COLO668 (cell line): ENCODE measurements around the gene SEMA5A.

ENCODE experiments used
- DNase-seq: peaks from one replicate; lab custom pipeline; 2025; ENCODE audit not compliant: unreplicated experiment; lab: John Stamatoyannopoulos, UW

Gene SEMA5A

DNA sequence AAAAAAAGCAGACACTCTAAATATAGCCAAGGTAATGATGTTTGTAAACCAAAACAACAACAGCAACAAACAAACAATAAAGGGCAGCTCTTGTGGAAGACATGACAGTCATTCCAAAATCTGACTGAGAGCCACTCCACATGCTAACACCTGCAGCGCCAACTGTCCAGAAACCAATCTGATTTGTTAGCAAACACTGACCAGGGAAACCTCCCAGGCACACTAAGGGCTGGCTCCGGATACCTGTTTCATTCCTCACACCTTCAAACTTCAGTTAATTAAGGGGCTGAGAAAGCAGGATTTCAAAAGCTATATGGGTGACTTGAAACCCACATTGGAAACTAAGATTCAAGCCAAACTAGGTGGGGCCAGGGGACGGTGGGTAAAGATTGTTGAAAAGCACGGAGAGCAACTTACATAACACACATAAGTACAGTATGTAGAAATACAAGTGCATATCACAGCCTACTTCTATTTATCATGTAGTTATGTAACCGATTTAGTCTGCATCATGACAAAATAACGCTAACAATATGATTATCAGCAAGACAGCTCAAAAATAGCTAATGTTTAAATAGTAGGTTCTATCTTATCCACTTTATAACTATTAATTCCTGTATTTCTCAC, 203.6 kb downstream of the SEMA5A start:
- DNase-seq, result no peak

DNA sequence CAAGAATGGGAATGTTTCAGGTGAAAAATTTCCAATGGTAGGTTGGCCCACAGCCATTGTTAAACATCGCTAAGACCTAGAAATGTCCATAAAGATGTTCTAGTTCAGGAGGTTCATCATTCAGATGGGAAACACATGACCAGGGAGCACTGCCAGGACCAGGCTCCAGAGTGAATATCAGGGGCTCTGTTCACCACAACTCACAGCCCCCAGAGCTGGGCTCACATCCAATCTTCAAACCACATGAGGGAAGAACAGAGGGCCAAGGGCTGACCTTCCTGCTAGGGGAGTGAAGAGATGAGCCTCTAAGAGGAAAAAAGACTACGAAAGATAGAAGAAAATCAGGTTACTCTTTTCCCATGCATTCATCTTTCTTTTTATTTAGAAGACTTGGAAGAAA, 205.8 kb downstream of the SEMA5A start:
- no peak for DNase-seq

DNA sequence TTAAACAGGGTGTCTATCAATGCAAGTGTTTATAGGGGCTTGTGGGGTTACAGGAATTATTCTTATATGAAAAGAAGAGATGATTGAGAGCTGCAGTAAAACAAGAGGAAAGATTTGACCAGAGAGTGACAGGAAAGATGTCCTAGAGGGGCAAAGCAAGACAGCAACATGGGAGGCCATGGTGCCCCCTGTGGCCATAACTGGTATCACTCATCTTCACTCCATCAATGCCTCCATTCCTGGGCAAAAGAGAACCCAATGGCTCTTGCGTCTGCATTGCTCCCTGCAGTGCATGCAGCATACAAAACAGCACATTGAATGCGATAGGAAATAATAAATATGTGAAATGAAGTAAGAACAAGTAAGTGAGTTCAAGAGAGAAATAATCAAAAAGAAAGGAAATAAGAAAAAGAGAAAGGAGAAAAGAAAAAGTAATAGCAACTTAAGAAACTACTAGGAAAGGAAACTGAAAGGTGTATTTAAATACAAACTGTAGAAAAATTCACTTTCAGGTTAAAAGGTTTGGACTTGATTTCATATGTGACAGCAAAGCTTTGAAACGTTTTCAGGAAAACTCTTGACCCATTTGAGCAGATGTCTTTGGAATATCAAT, 206.6 kb downstream of the SEMA5A start:
- DNase-seq, result no peak

DNA sequence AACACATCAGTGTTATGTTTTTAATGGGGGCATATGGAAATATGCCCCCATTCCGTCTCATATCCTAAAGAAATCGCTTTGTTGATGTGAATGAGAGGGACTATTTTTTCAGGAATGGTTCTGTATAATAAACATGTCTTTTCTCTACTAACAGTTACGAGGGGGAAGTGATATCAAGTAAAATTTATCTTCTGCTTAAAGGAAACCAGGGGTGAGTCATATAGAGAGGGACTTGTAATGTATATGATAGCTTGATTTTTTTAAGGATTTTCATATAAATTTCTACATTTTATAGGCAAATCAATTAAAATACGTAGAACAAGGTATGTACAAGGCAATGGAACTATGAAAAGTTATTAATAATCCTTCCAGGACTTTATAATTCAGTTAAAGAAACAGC, 207.1 kb downstream of the SEMA5A start:
- no peak for DNase-seq

DNA sequence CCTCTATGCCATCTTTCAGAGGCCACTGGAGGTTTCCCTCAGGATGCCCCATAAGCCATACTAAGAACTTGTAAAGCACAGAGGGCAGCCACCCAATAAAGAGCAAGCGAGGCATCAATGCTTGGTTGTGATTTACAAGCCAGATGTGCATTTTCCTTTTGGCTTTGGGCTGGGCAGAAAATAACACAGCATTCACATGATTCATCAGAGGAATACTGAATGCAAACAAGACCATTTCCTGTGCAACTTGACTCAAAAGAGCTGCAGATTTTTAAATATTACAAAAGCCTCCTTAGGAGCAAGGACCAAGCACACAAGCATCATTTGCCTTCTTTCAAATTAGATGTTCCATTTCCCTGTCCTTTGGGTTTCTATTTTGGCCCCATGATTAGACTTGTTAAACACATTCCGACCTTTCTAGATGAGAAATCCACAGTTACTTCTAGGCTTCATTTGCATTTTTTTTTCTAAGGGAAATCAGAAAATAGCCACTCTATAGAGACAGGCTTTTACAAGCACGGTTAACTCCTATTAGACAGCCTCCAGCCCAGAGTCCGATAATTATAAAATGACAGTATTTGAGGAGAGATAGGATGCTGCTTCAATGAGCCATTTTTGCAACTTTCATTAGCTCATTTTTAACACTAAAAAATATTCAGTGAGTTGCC, 207.8 kb downstream of the SEMA5A start:
- DNase-seq, result no peak

DNA sequence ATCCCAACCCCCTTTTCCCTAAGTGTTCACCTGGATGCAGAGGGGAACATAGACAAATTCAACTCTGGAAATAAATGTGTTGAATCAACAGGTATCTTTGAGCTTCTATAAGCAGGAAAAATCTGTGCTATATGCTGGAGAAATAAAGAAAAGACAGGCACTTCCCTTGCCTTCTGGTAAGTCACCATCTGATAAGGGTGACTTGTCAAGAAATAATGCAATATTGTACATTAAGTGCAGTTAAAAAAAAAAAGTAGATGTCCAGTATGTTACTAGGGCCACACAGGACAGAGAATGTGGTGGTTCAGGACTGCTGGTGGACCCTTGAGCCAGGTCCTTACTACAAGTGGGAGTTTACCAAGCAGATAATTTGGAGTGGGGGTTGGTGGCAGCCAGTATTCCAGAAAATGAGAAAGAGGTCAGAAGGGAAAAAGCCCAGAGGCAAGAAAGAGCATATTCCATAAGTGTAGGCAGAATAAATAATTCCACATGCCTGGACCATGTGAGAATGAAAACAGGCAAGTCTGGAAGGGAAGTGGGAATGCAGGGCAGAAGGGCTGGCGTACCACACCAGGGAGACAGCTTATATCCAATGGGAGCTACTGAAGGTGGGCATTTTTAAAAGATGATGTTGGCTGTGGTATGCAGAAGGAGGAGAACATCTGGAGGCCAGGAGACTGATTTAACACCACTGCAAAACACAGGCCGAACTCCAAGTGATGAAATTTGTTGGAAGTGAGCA, 209.9 kb downstream of the SEMA5A start:
- no peak for DNase-seq

DNA sequence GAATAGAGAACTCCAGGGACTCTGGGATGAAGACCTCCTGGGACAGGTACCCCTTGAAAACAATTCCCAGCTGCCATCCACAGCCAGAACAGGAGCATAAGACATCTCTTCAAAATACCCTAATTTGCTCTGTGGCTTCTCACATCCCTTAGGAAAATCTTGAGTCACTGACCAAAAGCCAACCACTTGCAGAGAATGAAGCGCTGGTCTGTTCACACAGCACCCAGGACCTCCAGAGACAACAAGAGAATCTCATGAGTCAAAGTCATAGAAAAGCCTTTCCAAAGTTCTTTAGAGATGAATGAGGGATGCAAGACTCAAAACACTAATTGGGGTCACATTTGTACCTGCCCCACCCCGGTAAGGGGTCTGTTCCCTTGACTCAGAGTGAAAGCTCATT, 210.6 kb downstream of the SEMA5A start:
- DNase-seq, result no peak

DNA sequence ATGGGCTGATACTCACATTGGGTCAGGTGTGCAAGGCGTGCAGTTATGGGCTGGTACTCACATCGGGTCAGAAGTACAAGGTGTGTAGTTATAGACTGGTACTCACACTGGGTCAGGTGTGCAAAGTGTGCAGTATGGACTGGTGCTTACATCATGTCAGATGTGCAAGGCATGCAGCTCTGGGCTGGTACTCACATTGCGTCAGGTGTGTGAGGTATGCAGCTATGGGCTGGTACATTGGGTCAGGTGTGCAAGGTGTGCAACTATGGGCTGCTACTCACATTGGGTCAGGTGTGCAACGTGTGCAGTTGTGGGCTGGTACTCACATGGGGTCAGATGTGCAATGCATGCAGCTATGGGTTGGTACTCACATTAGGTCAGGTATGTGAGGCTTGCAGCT, 213.8 kb downstream of the SEMA5A start:
- no peak for DNase-seq

DNA sequence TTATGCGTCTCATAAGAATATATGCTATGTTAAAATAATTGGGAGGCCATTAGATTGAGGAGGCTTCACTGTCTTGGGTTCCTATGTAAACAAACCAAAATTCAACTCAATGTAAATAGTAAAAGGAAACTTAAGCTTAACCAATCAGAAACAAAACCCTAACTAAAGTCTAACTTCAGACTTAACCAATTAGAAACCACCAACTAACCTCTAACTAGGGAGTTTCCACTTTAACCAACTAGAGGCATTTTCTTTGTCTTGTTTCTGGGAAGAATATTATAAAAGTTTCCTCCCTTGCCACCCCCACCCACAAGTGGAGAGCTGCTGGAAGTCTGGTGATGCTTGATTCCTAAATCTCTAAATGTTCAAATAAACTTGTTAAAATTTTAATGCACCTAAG, 214.5 kb downstream of the SEMA5A start:
- DNase-seq, result no peak

DNA sequence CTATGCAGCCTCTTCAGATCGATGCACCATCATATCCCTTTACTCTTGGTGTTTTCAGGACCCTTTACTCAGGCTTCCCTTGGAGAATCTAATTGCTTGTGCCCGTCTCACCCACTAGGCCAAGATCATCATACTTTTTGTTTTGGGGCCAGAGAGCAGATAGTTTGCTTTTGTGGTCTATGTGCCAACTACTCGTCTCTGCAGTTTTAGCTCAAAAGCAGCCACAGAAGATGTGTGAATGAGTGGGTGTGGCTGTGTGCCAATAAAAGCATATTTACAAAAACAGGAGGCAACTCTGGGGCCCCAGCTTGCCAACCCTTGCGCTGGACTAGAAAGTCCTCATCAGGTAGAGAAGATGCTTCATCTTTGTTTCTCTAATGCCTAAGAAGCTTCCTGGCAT, 216.8 kb downstream of the SEMA5A start:
- DNase-seq, result no peak

DNA sequence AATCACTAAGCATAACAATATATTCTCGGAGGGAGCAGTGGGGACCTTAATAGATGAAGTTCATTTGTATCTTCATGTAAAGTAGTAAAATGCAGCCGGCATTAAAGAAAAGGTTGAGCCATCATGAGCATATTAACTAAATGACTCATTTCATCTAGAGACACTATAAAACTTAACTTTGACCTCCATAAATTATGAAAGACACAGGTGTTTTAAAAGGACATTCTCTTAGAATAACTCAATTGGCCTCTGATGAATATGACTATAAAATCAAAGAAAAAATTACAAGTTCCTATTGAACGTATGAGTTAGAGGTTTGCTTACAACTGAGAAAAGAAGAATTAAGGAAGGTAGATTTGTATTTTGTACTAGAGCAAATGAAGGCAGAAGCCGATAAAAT, 220.3 kb downstream of the SEMA5A start:
- no peak for DNase-seq

DNA sequence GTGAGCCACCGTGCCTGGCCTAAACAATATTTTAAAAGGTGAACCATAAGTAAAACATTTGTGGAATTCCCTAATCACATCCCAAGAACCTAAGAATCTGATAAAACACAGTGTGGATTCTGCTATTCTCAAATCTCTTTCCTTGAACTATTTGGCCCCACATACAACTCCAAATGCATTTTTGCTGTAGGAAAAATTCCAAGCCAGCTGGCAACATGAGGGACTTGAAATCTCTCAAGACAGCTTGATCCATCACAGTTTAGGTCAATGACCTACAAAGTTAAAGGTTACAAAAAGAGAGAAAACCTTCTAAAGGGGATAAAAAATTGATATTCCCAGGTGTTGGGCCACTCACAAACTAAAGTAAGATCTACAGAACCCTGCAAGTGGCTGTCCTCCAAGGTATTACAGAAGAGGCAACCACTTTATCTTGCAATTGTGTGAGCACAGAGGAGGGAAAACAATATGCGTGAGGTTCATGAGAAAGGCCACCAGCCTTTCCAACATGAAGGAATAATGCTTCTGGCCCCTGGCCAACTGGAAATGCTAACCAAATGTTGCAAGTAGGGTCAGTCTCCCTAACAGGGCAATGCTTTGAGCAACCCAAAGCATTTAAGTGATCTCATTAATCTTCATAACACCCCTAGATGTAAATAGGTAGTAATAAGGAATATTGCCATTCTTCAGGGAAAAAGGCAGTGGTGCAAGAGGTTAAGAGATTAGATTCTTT, 221.4 kb downstream of the SEMA5A start:
- DNase-seq, result no peak

DNA sequence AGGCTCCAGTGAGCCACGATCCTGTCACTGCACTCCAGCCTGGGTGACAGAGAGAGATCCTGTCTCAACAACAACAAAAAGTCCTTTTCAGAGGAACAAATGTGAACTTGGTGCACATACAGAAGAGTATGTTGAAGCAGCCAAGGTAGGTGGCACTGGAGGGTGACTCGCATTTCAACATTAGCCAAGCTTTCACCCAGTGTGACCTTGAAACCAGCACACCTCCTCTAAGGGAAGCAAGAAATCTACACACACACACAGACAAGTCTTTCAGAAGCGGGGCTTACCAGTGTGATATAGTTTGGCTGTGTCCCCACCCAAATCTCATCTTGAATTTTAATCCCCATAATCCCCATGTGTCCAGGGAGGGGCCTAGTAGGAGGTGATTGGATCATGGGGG, 225.2 kb downstream of the SEMA5A start:
- DNase-seq, result no peak

DNA sequence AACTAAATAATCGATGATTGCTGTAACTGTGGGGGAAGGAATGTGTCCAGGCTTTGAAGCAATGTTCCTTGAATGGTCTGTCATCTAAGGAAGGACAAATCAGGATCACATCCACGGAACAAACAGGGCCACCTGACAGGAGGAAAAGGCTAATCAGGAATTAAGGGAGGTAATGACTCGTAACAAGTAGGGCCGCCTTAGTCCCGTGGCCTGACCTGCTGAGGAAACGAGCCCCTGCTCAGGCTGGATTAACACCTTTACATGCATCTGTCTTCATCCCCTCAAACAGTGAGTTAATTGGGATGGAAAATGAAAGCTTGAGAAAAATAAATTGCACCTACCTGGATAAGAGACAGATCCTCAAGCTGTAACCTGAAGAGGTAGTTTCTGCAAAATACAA, 227.8 kb downstream of the SEMA5A start:
- DNase-seq, result no peak

DNA sequence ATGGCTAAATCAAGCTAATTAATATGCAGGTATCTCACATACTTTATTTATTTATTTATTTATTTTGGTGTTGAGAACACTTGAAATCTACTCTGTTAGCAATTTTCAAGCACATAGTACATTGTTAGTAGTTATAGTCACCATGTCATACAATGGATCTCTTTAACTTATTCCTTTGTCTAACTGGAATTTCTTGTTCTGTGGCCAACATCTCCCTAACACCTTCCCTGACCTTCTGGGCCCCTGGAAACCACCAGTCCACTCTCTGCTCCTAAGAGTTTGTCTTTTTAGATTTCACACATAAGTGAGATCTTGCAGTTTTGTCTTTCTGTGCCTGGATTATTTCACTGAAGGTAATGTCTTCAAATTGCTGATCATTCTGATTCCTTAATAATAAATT, 229.1 kb downstream of the SEMA5A start:
- DNase-seq, result no peak

DNA sequence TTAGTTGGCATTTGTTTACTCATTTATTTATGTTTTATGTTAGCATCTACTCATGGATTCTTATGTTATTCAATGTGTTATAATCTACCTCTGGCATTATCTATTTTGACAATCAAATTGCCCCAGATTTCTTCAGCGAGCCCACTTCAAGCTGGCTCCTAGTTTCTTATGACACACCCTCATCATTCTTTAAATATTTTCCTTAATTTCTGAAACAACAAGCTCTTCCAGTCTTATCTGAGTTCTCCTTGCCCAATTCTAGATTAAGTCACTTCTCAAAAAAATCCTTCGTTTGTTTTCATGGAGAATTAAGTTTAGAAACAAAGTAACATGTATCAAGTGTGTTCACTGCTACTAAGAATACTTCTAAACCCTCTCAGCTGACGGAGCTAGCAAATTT, 229.8 kb downstream of the SEMA5A start:
- no peak for DNase-seq

DNA sequence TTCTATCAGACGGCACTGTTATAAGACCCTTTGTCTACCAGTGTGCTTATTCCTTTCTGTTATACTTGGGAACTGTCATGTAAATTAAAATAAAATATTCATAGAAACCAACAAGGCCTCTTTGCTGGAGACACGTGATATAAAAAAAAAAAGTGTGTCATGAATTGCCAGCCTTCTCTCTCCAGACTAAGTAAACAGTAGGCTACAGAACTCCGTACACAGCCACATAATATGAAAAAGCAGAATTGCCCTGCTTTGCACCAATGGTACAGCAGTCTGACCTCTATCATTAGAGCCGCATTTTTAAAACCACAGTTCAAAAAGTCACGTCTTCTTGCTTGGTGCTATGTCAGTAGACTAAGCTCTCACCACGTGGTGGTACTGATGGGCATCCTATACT, 231.3 kb downstream of the SEMA5A start:
- no peak for DNase-seq

DNA sequence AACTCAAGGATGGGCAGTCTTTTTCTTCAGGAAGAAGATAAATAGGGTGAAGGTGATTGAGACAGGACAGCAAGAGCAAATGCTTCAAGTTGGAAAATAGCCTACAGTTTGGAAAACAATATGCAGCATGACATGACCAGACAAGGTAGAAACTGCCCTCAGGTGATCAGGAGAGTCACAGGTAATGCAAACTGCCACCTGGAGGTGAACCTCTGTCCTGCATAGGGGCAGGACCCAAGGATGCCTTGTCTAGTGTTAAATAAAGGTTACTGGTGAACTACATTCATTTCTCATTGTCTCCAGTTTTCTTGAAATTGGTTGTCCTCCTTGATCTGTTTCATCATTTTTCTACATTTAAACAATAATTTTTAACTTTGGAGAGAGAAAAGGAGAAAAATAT, 232.1 kb downstream of the SEMA5A start:
- no peak for DNase-seq

DNA sequence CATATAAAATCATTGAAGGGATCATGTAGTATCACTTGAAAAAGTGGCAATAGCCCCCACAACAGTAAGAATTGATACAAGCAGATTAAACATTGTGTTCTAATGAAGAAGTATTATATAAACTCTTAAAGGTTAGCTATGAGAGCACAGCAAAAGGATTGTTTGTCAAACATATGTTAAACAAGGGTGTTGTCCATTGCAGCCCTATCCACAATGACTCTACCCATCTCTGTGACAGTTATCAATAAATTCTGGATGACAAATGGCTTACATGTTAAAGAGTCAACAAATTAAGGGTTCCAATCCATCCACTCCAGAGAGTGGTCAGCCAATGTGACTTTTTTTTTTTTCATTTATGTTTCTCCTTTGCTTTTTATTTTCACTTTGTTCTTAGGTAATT, 238.7 kb downstream of the SEMA5A start:
- no peak for DNase-seq

DNA sequence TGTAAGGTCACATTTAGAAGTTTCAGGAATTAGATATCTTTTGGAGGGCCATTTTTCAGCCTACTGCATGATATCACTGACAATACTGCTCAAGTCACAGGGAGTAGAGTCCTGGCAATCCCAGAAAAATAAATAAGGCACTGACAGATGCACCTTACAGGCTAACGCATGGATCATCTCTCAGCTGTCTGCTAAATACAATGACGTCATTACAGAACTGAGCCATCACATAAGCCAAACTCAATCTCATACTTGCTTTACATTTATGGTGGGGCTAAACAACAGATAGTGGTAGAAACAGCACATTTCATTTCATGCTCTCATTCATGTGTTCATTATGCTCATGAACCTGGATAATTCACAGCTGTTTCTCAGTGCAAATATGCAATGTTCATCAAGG, 243.7 kb downstream of the SEMA5A start:
- DNase-seq, result no peak

DNA sequence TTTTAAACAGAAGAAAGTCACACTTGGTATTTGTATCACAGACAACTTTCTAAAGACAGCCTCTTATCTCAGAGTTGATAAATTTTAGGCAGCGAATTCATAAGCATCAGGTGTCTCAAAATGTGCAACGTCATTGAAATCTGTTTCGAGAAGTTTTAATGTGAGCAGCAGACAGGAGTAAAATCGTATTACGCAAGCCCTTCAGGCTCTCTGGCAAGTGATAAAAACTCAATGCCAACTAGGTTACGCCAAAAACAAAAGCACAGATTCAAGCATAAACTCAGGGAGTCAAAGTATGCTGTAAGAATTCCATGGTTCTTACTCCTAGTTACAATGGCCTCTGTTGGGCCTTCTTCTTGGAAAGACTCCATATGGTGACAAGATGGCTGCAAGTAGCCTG, 244.7 kb downstream of the SEMA5A start:
- DNase-seq, result no peak
